Inflammatory macrophage (primary cell): ENCODE measurements around the gene MARCHF2.

Source experiments
- DNase-seq, 2 donors: peaks; one replicate each; pipeline ENCODE4 v3.0.0-alpha.2; 2020 to 2022

Gene MARCHF2

DNA sequence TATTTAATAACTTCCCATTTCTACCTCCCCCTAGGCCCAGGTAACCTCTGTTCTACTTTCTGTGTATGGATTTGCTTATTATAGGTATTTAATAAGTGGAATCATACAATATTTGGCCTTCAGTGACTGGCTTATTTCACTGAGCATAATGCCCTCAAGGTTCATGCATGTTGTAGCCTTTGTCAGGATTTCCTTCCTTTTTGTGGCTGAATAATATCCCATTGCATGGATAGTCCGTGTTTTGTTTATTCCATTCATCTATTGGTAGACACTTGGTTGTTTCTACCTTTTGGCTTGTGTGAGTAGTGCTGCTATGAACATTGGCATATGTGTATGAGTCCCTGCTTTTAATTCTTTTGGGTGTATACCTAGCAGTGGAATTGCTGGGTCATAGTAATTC, 41.1 kb downstream of the MARCHF2 start:
- no peak for DNase-seq

DNA sequence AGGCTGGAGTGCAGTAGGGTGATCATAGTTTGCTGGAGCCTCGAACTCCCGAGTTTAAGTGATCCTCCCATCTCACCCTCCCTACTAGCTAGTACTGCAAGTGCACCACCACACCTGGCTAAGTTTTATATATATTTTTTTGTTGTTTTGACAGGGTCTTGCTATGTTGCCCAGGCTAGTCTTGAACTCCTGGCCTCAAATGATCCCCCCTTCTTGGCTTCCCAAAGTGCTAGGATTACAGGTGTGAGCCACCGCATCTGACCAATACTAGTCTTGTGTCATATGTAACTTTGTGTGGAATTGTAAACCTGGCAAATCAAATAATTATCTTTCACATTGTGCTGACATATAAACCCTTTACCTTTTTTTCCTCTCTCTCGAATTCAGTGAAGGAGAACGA, 41.9 kb downstream of the MARCHF2 start:
- DNase-seq, result no peak

DNA sequence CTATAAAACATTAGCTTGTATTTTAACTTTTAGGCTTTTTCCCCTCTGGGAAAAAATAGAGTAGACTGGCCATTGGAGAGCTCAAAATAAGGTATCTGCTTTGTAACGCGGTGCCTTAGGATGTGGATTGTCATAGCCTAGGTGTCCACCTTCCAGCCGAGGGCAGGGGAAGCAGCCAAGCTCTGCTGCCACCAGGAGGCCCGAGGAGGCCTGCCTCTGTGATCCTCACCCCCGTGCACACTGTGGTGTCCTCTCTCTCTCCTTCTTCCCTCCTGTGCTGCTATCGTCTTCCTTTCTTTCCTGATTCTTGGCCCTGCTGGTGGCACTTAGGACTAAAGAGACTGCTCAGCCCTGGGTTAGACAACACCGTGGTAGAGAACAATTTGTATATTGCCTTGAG, 43.0 kb downstream of the MARCHF2 start:
- DNase-seq, result no peak

DNA sequence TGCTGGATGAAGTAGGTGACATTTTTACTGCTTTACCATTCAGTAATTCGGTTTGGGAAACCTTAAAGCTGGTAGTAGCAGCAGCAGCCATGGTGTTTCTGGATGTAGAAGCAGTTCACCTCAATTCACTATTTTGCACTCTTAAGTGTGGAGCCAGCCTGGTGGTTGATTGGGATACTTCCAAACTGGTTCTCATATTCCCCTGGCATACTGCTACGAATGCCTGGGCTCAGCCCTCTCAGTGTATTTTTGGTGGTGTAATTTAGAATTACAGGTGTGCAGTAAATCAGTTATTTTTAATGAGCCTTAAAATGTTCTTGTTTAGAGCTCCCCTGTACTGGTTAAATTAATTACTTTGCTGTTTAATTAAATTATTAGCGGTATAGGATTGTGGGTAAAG, 44.1 kb downstream of the MARCHF2 start:
- DNase-seq, result no peak

DNA sequence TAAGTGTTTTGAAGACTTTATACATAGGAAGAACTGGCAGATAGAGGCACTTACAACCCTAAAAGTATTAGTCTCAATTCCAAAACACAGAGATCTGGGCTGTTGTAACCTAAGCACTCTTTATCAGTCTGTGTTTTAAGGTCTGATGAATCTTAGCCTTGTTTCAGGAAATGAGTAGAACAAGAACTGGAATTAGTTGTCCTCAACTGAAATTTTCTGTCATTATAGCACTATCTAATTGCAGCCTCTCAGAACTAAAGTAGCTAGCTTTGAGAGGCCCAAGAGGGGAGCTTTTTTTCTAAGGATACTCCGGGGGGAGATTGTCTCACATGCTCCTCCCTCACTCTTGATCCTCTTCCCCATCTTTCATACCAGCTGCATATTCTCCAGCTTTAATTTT, 44.7 kb downstream of the MARCHF2 start:
- no peak for DNase-seq

DNA sequence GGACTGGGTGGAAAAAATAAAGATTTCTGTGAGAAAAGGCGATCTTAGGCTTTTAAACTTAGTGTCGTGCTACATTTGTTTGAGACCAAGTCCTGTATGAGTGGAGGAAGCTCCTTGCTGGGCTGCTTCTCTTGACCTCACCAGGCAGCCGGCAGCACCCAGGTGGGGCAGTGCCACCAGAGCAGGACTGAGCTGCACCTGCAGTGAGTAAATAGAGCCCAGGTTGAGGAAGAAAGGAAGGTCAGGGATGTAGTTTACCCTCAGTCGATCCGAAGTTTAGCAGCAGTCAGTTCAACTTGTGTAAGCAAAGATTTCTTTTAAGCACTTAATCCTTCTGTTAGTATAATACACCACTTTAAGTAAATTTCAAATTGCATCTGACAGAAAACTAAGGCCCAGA, 45.3 kb downstream of the MARCHF2 start:
- DNase-seq, result no peak

DNA sequence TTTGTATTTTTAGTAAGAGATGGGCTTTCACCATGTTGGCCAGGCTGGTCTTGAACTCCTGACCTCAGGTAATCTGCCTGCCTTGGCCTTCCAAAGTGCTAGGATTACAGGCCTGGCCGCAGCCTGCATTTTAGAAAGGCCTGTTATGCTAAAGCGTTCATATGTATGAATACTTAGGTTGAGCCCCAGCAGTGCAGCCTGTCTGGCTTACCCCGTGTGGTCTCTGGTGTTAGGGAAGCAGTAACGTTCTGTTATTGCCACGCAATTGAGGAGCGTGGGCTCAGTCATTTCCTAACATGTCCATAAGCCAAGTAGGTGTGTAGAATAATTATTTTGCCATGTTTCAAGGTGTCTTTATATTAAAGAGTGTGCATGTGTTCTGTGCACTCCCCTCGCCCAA, 46.0 kb downstream of the MARCHF2 start:
- no peak for DNase-seq

DNA sequence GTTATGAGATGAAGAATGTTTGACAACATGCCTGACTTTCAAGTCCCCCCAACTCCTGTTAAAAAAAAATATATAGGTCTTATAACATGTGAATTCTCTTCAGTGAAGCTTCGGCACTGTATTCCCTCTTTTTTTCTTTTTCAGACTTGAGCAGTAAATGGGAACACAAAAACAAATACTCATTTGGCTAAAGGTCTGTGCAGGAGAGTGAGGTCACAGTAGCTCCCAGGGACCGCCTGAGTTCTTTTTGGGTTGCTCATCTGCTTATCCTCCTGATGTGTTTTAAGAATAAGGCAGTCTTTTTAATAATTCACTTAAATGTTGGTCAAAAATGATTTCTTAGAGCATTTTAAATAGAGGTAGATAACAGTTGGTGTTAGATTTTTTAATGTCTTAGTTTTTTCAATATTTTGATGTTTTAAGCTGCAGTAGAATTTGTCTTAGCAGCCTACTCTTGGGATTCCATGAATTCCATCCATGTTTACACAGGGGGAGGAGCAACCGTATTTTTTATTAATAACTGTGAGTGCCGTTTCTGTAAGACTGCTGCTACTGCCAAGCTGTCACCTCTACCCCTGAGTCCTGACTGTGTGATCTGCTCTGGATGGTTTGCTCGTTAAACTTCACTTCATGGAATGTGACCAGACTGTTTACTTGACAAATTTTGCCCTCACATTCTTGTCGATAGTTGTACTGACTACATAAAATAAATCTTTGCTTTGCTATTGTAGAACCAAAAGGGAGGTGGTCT, 46.6 kb downstream of the MARCHF2 start:
- DNase-seq, result no peak

DNA sequence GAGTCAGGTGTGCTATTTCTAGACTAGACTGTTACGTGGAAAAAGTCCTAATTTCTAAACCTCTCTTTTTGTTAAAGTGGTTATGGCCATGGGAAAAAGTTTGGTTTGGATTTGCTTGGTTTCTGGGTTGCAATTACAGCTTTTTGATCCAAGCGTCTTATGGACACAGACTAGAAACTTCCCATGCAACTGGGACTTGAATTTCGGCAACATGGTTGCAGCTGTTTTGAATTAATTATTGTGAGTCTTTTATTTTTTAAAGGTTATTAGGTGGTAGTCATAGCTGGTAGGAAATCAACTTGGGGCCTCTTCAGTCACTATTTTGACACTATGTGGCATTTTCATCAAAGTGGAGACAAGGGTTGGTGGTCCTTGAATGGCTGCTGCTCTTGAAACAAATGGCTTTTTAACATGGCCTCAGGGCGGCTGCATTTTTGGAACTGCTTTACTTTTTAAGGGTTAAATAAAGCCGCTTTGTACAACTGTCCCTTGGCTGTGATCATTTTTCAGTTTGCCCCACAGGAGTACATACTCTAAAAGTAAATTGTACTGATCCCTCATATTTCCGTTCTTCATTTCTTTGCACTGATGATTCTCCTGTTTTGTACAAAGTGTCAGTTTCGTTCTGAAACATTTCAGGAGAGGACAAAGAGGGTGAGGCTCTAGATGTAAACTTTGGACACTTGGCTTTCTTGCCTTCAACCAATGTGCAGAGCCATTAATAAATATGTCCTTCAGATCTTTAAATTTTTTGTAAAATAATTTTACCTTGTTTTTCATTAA, 47.6 kb downstream of the MARCHF2 start:
- DNase-seq, result no peak

DNA sequence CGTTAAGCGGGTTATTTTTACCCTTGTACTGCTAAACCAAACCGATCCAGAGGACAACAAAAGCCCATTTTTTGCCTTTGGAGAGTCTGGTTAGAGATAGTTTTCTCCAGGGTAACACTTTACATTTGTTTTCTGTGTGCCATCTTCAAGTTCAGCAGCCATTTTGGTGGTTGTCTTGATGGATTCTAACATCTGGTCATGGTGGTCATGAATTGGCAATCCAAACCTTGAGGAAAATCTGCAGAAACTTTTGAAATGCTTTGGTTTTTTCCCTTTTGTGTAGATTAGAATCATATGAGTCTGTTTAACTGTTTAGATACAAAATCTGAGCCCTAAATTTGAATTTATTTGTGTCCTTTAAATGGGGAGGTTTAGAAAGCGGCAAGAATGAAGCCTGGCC, 48.3 kb downstream of the MARCHF2 start:
- DNase-seq, result no peak

DNA sequence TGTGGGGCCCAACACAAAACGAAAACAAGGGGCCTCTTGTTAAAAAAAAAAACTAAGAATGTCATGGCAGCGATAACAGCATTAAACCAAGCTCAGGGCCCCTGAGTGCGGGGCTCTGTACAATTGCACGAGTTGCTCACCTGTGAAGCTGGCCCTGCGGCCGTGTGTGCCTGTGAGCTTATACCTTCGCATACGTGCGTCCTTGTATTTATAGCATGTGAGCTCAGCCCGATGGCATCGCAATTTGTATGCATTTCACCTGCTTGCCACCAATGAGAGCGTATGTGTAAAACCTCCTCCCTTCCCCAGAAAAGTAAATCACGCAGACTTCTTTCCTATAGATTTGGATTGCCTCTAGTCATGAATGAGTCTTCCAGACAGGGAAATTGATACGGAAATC, 48.8 kb downstream of the MARCHF2 start:
- DNase-seq, result no peak

DNA sequence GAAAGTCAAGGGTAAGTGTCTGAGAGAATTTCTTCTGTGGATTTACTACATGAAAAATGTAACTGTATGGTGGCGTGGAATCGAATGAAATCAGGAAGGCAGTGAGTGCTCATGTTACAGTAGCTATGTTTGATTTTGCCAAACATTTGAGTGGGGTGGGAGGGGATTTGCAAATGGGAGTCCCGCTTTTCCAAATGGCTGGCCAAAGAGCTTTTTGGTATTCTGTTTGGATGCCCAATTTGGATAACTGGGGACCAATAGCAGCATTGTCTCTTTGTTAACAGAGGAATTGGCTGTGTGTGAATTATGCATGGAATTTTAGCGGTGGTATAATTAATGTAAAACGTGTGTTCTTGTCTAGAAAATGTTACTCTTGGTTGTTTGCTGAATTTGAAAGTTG, 49.5 kb downstream of the MARCHF2 start:
- no peak for DNase-seq

DNA sequence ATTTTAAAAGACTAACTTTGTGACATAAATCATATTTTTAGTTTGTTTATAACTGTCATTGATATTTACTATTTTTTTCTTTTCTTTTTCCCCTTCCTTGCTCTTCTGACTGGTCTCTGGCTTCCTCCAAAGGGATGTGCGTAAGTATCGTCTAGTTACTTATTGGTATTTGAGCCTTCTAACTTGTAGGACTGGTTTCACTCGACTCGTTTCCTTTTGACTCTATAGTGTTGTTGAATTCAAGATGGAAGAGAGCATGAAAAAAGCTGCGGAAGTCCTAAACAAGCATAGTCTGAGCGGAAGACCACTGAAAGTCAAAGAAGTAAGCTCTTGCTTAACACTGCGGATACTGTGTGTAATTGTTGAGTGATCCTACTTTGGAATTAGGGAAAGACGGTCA, 50.3 kb downstream of the MARCHF2 start:
- DNase-seq, result no peak

DNA sequence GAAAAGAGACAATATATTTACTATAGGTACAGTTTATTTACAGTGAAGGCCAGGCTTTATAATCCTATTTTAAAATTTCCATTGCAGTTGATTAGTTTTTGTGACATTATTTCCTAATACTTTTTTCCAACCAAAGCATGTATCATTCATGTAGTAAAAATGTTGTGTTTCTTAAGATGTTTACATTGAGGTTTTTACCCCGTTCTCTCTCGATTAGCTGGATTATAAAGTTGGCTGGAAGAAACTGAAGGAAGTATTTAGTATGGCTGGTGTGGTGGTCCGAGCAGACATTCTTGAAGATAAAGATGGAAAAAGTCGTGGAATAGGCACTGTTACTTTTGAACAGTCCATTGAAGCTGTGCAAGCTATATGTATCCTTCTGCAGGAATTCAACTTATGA, 52.9 kb downstream of the MARCHF2 start:
- no peak for DNase-seq

DNA sequence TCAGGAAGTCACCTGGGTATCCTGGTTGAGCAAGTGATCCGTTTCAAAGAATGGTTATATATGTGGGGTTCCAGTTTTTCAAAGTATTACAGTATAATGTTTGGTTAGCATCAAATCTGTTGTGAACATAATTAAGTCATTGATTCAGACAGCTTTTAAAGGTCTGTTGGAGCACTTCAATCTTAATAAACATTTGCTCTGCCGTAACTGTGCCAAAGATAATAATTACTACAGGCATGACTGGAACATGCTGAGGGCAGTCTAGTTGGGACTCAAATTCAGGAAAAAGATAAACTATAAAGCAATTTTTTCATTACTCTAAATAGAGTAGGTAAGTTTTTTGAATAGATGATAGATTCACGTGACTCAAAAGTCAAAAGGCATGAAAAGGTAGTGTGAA, 55.0 kb downstream of the MARCHF2 start:
- no peak for DNase-seq

DNA sequence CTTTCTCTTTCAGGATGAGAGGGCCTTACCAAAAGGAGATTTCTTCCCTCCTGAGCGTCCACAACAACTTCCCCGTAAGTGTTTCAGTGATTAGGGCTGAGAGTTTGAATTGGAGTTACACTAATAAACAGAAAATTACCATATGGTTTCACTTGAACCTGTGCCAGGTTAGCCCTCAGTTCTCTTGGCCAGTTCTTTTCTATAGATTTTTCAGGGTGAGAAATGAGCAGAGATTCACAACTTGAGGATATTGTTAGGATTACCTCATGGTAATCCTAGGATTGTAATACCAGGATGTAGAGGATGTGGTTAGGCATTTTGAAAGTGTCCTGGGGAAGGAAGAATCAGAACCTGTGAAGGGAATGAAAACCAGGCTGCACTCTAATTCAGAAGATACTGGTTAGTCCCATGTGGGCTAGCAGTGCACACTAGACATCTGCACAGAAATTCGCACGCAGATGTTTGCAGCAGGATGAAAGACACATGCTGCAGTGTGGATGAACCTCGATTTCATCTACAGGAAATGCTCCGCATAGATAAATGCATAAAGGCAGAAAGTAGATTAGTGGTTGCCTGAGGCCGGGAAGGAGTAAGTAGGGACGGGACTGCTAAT, 55.8 kb downstream of the MARCHF2 start:
- DNase-seq, result no peak

DNA sequence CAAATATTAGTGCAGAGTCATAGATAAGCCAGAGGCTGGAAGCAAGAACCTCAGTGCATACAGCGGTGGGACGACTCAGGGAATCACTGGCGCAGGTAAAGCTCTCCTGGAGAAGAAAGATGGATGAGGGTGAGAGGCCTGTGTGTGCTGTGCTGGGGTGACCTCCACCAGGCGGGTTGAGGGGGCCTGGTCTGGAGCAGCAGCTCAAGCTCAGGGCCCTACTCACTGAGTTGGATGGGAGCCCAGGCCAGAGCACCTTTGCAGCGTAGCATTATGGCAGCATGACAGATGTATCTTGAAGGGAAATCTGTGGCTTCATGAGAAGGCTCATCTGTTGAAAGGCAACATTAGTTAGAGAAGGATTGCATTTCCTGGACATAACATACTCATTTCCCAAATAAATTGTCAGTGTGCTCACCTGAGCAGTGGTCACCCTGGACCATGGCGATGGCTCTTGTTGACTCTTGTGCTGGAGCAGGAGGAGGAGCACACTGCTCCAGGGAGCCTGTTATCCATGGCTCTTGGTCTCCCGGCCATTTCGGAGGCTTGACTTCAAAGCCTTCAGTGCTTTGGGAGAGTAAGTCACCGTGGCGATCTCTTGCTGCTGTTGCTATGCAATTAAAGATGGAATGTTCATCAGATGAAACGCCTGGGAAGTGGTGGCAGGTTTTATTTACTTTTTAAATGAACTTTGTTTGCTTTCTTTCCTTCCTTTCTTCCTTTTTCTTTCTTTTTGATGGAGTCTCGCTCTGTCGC, 56.7 kb downstream of the MARCHF2 start:
- DNase-seq, result no peak

DNA sequence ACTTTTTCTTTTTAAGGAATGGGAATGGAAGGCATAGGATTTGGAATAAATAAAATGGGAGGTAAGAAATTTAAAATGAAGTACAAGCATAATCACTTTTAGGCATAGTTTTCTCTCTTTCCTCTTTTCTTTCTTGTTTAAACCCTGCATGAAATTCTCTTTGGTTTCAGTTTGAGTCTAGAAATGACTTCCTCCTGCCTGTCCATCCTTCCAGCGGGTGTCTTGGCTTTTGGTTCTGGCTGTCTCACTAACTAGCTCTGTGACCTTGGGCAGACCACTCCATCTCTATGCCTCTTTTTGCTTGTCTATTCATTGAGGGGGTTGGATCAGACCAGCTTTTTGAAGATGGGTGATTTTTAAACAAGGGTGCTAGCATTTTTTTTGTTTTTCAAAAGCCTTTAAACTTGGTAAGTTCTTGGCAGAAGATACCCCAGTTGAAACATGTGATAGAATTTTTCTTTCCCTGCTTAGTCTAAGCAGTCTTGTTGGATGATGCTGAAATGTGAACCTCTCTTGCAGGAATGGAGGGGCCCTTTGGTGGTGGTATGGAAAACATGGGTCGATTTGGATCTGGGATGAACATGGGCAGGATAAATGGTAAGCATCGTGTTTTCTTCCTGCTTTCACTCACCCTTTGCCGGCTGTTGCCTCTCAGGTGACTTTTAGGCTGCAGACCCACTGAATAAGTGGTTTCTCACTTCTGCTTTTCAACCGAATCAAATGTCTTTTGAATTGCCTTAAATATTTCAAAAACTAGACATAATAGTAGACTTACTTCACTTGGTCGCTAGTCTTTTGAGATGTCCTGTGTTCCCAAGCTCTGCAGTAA, 60.8 kb downstream of the MARCHF2 start:
- peak; percentile 52 to 60 for DNase-seq

DNA sequence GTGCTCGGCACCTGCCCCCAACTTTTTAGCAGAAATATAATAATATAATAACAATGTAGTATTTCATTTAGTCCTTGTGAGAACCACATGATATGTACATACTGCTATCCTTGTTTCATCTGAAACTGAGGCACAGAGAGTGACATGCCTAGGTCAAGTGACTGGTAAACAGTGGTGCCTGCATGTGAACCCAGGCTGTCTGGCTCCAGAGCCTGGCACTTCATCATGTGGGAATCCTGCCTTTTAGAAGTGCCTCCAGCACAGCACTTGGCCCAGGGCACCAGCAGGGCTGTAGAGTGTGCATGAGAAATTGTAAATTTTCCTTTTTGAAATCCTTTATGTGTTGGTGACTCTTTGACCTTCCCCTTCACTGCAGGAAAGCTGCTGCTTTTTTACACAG, 61.9 kb downstream of the MARCHF2 start:
- DNase-seq, result no peak

DNA sequence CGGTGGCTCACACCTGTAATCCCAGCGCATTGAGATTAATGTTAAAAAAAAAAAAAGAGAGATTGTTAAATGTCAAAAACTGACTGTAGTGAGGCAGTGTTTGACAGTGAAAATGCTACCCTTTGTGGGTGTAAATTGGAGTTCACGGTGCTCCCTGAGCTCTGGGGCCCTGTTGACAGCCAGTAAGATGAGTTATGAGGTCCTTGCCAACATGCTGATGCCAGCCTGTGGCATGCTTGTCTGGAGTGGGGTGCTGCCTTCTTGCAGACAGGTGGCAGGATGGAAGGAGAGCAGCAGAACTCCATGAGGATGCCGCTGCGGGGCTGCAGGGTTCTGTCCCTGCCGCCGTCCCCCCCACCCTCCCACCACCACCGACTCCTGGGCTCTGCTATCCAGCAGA, 63.4 kb downstream of the MARCHF2 start:
- no peak for DNase-seq

DNA sequence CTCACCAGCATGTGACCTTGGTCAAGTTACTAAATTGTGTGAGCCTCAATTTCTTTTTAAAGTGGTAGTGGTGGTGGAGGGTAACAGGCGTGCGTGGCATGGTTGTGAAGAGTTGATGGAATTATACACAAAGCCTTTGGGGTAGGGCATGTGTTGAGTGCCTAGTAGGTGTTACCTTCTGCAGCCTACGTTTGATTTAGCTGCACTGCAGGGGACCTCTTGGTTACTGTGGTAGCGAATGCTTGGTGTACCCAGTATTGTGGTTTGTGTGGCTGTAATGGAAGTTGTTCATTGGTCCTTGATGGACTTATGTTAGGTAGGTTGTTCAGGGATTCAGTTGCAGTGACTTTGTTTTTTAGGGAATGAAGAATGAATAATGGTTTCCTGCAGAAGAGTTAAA, 64.8 kb downstream of the MARCHF2 start:
- DNase-seq, result no peak

DNA sequence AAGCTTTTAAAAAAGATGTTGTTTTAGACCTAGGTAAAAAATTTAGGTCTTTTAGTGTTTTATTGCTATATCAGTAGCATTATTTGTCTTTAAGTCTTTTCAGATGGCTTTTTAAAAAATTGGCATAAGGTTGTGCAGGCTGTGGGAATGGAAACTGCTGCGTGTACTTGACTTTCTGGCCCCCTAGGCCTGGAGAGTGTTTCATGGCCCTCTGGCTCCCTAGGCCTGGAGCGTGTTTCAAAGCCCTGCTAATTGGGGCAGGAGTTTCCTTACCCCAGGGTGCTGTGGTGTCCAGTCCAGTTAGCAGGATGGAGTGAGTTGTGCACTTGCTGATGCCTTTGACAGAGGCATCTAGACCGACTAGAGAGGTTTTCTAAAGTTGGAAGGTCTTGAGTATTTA, 65.5 kb downstream of the MARCHF2 start:
- DNase-seq, result no peak
